ENCODE data around the gene ANXA5. TPM values are rescaled to one million over a fixed set of nuclear protein-coding genes. Genes with fewer than 3 reads are reported as not detected.
A peak's percentile ranks its signal among the peaks of the same experiment; 100 is the strongest.
"Not testable (repeated sequence)": the region's sequence is repeated elsewhere in the genome, so short reads cannot be mapped to it uniquely, and the experiment has no call there.

Gene ANXA5
- total and polyA plus RNA-seq, 12 donors = 209 to 654 (median 401) TPM

GRCh38 chr4:121737846-121738554, 41.2 kb upstream of the ANXA5 start:
- no peaks in the 10 kb centered on the region for H3K9me3 ChIP-seq (replicated peaks in 1 of 3)
- TF ChIP-seq CTCF (IDR thresholded peaks at IDR 0.05) (no peak), POLR2A (IDR thresholded peaks at IDR 0.05) (no peak)
- 57 to 67% (median 60%) methylated on average over 10 of the region's 10 CpGs for WGBS, 4 donors
- no peak overlapping the region for H3K4me3 ChIP-seq
- H3K27me3 ChIP-seq = no peaks in the 10 kb centered on the region
- no peak for DNase-seq
- intact Hi-C loops (cut with DNase I) = loop anchor here in 1 of 2 donors (5.0 kb wide), 1 partner anchor 366 kb away; no protein-coding TSS in a partner anchor
- no peak overlapping the region for H3K27ac ChIP-seq
- no peaks in the 10 kb centered on the region for H3K36me3 ChIP-seq (replicated peaks in 1 of 2)
- H3K4me1 ChIP-seq (replicated peaks in 1 of 2) = no peaks in the 10 kb centered on the region

- Histone ChIP-seq H3K27me3 (no peaks in the 10 kb centered on the region), H3K4me3 (no peak overlapping the region), H3K27ac (no peak overlapping the region), H3K36me3 (replicated peaks in 1 of 2) (no peaks in the 10 kb centered on the region), H3K9me3 (replicated peaks in 1 of 3) (no peaks in the 10 kb centered on the region), H3K4me1 (replicated peaks in 1 of 2) (no peaks in the 10 kb centered on the region)
- WGBS, 4 donors = 50 to 59% (median 56%) methylated on average over 5 of the region's 5 CpGs
- TF ChIP-seq POLR2A (IDR thresholded peaks at IDR 0.05) = no peak
- peak; percentile 23 to 59 (median 57) for TF ChIP-seq CTCF (IDR thresholded peaks at IDR 0.05)
- DNase-seq = peak in 5 of 7 donors; percentile 37 to 67 (median 44)
- intact Hi-C loops (cut with DNase I) = loop anchor here in 1 of 2 donors (5.0 kb wide), 1 partner anchor 365 kb away; no protein-coding TSS in a partner anchor
Observed at GRCh38 chr4:121736735-121737351, 40.1 kb upstream of the ANXA5 start.

- H3K4me1 ChIP-seq (replicated peaks in 1 of 2) = no peaks in the 10 kb centered on the region
- no peaks in the 10 kb centered on the region for H3K27me3 ChIP-seq
- DNase-seq = no peak
- WGBS, 4 donors = 72 to 93% (median 88%) methylated on average over 1 of the region's 1 CpG
- intact Hi-C loops (cut with DNase I) = no loop called here
- no peak overlapping the region for H3K4me3 ChIP-seq
- H3K27ac ChIP-seq = no peak overlapping the region
- H3K9me3 ChIP-seq (replicated peaks in 1 of 3) = no peaks in the 10 kb centered on the region
- no peaks in the 10 kb centered on the region for H3K36me3 ChIP-seq (replicated peaks in 1 of 2)
- no peak for TF ChIP-seq CTCF (IDR thresholded peaks at IDR 0.05)
- no peak for TF ChIP-seq POLR2A (IDR thresholded peaks at IDR 0.05)
Observed at GRCh38 chr4:121734571-121734970, 37.8 kb upstream of the ANXA5 start.

- 86 to 92% (median 89%) methylated on average over 1 of the region's 1 CpG for WGBS, 4 donors
- H3K27me3 ChIP-seq = no peaks in the 10 kb centered on the region
- TF ChIP-seq POLR2A (IDR thresholded peaks at IDR 0.05) (no peak), CTCF (IDR thresholded peaks at IDR 0.05) (no peak)
Observed at GRCh38 chr4:121733942-121734341, 37.2 kb upstream of the ANXA5 start.

GRCh38 chr4:121729753-121730152, 33.0 kb upstream of the ANXA5 start:
- DNase-seq; H3K4me3 ChIP-seq; H3K4me1 ChIP-seq (replicated peaks in 1 of 2); H3K36me3 ChIP-seq (replicated peaks in 1 of 2); H3K27me3 ChIP-seq; H3K27ac ChIP-seq; H3K9me3 ChIP-seq (replicated peaks in 1 of 3): not testable (repeated sequence)
- 95 to 99% (median 97%) methylated on average over 2 of the region's 2 CpGs for WGBS, 4 donors
- intact Hi-C loops (cut with DNase I) = loop anchor here in 1 of 2 donors (5.0 kb wide), 1 partner anchor 42 kb away; no protein-coding TSS in a partner anchor

More at GRCh38 chr4:121733942-121734341, 37.2 kb upstream of the ANXA5 start:
- H3K27ac ChIP-seq = no peak overlapping the region
- H3K4me3 ChIP-seq = no peak overlapping the region
- DNase-seq = no peak
- H3K36me3 ChIP-seq (replicated peaks in 1 of 2) = no peaks in the 10 kb centered on the region
- intact Hi-C loops (cut with DNase I) = no loop called here
- no peaks in the 10 kb centered on the region for H3K4me1 ChIP-seq (replicated peaks in 1 of 2)
- no peaks in the 10 kb centered on the region for H3K9me3 ChIP-seq (replicated peaks in 1 of 3)
